GDM1 (cell line): ENCODE measurements around the gene CLCNKA.
"Not testable (repeated sequence)": the region's sequence is repeated elsewhere in the genome, so short reads cannot be mapped to it uniquely, and the experiment has no call there.

Source experiments
- DNase-seq: peaks from one replicate; lab custom pipeline; 2025; lab: John Stamatoyannopoulos, UW

CLCNKA gene

DNA sequence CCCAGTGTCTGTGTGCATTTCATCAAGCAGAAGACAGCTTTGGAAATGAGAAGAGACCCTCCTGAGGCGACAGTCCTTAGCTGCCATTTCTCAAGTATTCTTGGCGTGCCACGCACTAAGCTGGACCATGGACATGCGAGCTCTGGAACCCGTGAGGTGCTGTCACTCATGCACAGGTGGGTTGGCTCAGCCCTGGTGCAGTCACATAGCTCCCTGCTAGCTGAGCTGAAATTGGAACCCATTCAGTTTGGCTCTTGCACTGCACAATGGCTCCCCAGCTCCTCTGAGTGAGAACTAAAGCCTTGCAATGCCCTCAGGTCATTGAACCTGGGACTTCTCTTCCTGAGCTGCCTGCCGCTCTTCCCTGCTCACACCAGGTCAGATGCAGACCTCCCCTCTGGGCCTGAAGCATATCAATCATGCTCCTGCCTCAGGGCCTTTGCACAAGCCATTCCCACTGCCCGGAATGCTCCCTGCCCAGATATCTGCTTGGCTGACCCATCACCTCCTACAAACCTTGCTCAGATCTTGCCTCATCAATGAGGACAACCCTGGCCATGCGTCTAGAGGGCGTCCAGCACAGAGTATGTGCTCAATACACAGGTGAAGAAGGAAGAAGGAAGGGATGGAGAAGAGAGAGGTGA, 24.1 kb upstream of the CLCNKA start:
- no peak for DNase-seq

- DNase-seq = no peak
Observed at GRCh38 chr1:15998929-15999328, 22.9 kb upstream of the CLCNKA start.

DNA sequence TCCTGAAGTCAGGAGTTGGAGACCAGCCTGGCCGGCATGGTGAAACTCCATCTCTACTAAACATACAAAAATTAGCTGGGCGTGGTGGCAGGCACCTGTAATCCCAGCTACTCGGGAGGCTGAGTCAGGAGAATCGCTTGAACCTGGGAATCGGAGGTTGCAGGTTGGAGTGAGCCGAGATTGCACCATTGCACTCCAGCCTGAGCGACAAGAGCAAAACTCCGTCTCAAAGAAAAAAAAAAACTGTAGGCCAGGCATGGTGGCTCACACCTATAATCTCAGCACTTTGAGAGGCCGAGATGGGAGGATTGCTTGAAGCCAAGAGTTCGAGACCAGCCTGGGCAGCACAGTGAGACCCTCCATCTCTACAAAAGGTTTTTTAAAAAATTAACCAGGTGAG, 20.6 kb upstream of the CLCNKA start:
- DNase-seq = not testable (repeated sequence)

GRCh38 chr1:16005597-16005996, 16.2 kb upstream of the CLCNKA start:
- DNase-seq = no peak

GRCh38 chr1:16006010-16006409, 15.8 kb upstream of the CLCNKA start:
- DNase-seq = no peak

DNA sequence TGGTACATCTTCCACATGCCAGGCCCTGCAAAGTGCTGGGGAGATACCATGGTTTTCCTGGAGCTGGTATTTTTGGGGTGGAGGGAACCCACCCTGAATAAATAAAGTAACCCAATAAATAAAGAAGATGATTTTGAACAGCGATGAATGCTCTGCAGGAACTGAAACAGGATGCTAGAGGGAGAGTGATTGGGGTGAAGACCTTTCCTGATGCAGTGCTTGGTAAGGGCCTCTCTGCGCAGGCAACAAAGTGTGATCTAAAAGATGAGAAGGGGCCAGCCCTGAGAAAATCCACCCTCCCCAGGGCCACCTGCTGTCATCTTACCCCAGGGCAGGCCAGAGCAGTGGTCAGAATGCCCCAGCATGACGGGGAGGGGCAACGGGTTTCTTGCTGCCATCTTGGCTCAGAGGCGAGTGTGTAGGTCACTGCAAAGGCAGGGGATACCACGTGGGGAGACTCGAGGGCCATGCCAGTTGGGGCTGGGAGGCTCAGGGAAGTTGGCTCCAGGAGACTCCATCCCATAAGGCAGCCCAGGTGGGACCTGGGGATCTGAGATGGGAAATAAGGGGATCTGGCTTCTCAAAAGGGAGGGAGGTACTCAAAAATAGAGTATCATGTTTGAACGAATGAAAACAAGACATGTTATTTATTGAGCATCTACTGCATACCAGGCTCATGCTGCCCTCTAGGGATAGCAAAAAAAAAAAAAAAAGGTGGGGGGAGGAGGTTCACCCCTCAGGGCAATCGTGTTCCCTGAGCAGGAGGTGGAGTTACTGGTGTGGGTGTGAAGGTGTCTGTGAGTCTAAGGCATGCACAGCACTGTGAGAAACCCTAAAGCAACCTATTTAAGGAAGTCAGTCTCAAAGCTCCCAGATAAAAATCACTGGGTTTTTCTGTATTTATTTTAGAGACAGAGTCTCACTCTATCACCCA, 15.0 kb upstream of the CLCNKA start:
- DNase-seq = no peak

- DNase-seq = no peak
Observed at GRCh38 chr1:16007671-16008341, 14.0 kb upstream of the CLCNKA start.

DNA sequence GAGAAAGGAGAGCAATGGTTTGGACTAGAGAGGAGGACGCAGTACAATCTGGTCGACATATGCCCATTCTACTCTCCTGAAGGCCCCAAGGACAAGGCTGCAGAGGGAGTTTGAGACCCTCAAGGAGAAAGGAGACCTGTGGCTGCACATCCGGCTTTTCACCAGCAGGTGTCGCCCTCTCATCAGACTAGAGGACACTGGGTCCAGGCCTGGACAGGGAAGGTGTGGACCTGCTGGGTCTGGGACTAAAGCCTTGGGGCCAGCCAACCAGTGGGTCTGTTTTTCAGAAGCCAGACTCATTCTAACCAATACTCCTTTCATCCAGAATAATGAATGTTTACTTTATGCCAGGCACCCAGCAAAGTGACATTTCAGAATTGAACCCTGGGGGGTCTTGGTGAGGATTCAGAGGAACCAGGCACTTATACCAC, 12.8 kb upstream of the CLCNKA start:
- peak; percentile 35 for DNase-seq

GRCh38 chr1:16009678-16010077, 12.2 kb upstream of the CLCNKA start:
- DNase-seq = no peak

- DNase-seq = no peak
Observed at GRCh38 chr1:16010837-16011236, 11.0 kb upstream of the CLCNKA start.

DNA sequence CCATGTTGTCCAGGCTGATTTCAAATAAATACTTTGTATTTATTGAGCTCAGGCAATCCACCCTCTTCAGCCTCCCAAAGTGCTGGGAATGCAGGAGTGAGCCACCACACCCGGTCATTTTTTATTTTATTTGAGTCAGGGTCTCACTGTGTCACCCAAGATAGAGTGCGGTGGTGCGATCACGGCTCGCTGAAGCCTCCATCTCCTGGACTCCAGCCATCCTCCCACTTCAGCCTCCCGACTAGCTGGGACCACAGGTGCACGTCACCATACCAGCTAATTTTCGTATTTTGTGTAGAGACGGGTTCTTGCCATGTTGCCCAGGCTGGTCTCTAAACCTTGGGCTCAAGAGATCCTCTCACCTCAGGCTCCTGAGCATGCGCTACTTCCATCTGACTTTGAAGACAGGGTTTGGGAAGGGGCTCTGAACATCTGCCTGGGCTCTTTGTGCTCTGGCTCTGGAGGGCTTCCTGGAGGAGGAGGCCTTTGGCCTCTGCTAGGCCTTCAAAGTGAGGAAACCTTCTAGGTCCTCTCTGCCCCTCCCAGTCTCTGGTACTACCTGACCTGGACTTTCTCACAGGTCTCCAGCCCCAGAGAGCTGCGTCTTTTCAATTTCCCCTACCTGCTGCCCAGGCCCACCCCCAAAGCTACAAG, 9.8 kb upstream of the CLCNKA start:
- no peak for DNase-seq

DNA sequence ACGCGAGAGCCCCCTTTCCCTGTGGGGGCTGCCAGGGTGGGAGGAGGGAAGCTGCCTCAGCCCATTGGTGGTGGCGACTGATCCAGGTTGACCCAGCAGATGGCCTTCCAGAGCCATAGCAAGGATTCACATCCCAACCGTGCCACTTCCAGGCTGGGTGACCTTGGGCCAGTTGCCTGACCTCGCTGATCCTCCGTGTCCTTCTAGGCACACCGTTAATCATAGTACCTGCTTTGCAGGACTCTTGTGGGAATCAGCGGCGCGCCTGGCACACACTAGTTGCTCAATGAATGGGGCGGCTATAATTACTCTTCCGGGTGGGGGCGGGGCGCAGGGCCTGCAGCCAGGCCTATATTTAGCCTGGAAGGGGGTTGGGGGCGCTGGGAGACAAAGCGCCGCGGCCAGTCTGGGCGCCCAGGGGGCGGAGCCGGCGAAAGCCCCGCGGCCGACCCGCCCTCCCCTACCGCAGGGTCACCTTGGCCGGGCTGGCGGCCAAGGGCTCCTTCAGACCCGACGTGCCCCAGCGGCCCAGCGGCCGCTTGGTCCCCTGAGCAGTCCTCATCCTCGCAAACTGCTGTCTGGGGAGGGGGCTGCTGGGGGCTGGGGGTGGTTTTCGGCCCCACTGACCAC, 9.1 kb upstream of the CLCNKA start:
- DNase-seq = no peak

- no peak for DNase-seq
Observed at GRCh38 chr1:16013220-16013907, 8.5 kb upstream of the CLCNKA start.

DNA sequence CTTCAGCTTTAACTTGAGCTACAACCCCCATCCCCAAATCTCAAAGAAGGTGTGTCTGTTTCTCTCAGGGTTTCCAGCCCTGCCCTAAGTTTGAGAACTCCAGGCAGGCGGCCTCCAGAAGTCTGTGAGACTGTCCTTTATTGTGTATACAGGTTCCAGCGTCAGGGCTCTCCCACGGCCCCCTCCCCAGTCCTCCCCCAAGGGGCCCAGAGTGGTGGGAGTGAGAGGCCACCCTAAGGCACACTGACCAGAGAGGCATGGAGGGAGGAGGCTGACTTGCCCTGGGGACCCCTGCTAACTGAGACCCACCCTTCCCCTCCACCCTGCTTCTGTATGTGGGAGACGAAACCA, 8.0 kb upstream of the CLCNKA start:
- no peak for DNase-seq

GRCh38 chr1:16014509-16015482, 7.0 kb upstream of the CLCNKA start:
- no peak for DNase-seq

GRCh38 chr1:16015491-16015890, 6.3 kb upstream of the CLCNKA start:
- DNase-seq = no peak

- DNase-seq = no peak
Observed at GRCh38 chr1:16015960-16016901, 5.6 kb upstream of the CLCNKA start.

DNA sequence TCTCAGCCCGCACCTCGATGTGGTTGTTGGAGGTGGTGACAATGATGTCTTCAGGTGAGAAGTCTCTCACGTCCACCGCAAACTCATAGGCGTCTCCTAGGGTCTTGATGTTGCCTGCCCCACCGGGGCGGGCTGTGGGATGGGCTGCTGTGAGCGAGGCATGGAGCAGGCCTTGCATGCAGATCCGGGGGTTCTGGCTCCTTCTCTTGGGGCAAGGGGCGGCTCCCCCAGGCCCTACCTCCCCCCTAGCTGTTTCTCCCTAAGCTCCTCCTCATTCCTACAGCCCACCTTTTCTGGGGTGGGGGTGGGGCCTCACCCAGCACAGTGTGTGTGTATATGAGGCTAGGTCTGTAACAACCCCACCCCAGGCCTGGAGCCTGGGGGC, 4.8 kb upstream of the CLCNKA start:
- no peak for DNase-seq
